LNCaP clone FGC (cell line): ENCODE data around the gene MUC5B.
"Not testable (repeated sequence)": the region's sequence is repeated elsewhere in the genome, so short reads cannot be mapped to it uniquely, and the experiment has no call there.

Source experiments
- DNase-seq: peaks from one replicate; pipeline ENCODE4 v3.0.0-alpha.2; 2011; ENCODE audit warnings: low read depth
- H3K4me3 ChIP-seq: 2 replicates; pipeline ENCODE4 v1.5.1; 2011; ENCODE audit warnings: mild to moderate bottlenecking, low read depth, low read length, control low read depth
- CTCF ChIP-seq: IDR thresholded peaks from 2 replicates; pipeline ENCODE4 v1.5.1; 2012; ENCODE audit warnings: mild to moderate bottlenecking; ENCODE audit not compliant: control insufficient read depth, insufficient read depth; ENCODE audit errors: extremely low read depth

The MUC5B gene

DNA sequence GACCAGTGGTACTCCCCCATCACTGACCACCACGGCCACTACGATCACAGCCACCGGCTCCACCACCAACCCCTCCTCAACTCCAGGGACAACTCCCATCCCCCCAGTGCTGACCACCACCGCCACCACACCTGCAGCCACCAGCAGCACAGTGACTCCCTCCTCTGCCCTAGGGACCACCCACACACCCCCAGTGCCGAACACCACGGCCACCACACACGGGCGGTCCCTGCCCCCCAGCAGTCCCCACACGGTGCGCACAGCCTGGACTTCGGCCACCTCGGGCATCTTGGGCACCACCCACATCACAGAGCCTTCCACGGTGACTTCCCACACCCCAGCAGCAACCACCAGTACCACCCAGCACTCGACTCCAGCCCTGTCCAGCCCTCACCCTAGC is 24.2 kb downstream of the MUC5B start:
- not testable (repeated sequence) for H3K4me3 ChIP-seq, DNase-seq

DNA sequence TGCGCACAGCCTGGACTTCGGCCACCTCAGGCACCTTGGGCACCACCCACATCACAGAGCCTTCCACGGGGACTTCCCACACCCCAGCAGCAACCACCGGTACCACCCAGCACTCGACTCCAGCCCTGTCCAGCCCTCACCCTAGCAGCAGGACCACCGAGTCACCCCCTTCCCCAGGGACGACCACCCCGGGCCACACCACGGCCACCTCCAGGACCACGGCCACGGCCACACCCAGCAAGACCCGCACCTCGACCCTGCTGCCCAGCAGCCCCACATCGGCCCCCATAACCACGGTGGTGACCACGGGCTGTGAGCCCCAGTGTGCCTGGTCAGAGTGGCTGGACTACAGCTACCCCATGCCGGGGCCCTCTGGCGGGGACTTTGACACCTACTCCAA is 26.1 kb downstream of the MUC5B start:
- not testable (repeated sequence) for DNase-seq, H3K4me3 ChIP-seq

DNA sequence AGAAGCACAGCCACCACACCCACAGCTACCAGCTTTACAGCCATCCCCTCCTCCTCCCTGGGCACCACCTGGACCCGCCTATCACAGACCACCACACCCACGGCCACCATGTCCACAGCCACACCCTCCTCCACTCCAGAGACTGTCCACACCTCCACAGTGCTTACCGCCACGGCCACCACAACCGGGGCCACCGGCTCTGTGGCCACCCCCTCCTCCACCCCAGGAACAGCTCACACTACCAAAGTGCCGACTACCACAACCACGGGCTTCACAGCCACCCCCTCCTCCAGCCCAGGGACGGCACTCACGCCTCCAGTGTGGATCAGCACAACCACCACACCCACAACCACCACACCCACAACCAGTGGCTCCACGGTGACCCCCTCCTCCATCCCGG is 27.5 kb downstream of the MUC5B start:
- not testable (repeated sequence) for H3K4me3 ChIP-seq, DNase-seq

- no peak for DNase-seq
- no peak overlapping the region for H3K4me3 ChIP-seq
- TF ChIP-seq CTCF = no peak
These were observed 28.4 kb downstream of the MUC5B start for GRCh38 chr11:1251236-1251770.

DNA sequence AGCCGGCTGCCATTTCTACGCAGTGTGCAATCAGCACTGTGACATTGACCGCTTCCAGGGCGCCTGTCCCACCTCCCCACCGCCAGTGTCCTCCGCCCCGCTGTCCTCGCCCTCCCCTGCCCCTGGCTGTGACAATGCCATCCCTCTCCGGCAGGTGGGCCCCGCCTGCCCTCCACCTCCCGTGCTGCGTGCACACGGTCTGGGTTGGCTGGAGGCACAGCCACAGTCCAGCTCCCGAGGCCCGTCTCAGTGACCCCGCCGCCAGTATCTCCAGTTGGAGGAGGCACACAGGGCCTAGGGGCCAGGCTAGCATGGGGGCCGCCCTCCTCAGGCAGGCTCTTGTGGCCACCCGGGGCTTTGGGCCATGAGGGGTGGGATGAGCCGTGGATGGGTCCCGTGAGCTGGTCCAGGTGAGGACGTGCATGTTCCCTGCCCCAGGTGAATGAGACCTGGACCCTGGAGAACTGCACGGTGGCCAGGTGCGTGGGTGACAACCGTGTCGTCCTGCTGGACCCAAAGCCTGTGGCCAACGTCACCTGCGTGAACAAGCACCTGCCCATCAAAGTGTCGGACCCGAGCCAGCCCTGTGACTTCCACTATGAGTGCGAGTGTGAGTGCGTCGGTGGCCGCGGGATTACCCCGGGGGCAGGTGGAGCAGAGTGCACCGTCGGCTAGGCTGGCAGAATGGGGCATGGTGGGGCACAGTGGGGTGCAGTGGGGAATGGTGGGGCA is 29.7 kb downstream of the MUC5B start:
- DNase-seq = no peak
- TF ChIP-seq CTCF = no peak
- H3K4me3 ChIP-seq = no peak overlapping the region

- H3K4me3 ChIP-seq = no peak overlapping the region
- DNase-seq = no peak
- TF ChIP-seq CTCF = no peak
These were observed 30.2 kb downstream of the MUC5B start for GRCh38 chr11:1253103-1253485.

- no peak for DNase-seq
These were observed 31.3 kb downstream of the MUC5B start for GRCh38 chr11:1254086-1254648.

DNA sequence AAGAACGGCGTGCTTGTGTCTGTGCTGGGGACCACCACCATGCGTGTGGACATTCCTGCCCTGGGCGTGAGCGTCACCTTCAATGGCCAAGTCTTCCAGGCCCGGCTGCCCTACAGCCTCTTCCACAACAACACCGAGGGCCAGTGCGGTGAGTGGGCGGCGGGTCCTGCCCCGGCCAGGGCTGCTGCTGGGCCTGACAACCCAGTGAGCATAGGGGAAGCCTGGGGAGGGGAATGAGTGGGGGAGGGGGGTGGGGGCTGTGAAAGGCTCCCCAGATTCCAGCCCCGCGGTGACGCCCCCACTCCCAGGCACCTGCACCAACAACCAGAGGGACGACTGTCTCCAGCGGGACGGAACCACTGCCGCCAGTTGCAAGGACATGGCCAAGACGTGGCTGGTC is 31.9 kb downstream of the MUC5B start:
- no peak overlapping the region for H3K4me3 ChIP-seq
- no peak for TF ChIP-seq CTCF
- no peak for DNase-seq

More at GRCh38 chr11:1254086-1254648, 31.3 kb downstream of the MUC5B start:
- TF ChIP-seq CTCF = no peak
- no peak overlapping the region for H3K4me3 ChIP-seq
